Measurements from ENCODE around the gene SGSM1. TPM values are rescaled to one million over a fixed set of nuclear protein-coding genes. Genes with fewer than 3 reads are reported as not detected.

SGSM1 gene
- total and polyA plus RNA-seq, 9 of the 15 experiments (the other 6 are each of a cell fraction or from before 2014, with no cell fraction given), result not detected

DNA sequence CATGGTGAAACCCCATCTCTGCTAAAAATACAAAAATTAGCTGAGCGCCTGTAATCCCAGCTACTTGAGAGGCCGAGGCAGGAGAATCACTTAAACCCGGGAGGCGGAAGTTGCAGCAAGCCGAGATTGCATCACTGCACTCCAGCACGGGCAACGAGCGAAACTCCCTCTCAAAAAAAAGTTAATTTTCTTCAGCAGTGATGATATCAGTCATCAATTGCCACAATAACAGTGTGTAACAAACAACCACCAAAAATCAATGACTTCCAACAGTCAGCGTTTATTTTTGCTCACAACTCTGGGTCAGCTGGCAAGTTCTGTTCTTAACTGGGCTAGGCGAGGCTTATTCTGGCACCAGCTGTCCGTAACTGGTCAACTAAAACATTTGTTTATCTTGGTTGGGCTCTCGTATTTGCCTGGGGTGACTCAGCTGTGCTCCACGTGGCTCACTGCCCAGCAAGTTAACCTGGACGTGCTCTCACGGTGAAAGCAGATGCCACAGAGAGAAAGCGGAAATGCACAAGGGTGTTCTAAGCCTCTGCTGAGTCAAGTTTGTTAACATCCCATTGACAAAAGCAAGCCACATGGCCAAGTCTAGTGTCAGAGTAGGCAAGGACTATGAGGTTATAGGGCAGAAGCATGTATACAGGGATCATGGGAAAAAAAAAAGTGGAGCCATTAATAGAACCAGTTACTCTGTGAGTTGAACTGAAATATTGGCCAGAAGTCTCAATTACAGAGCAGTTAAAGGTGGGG is 88.4 kb downstream of the SGSM1 start (continued):
- no peak for TF ChIP-seq NFE2L1 (tag; IDR thresholded peaks at IDR 0.05; ENCODE audit: borderline replicate concordance, low read depth)
- 0 out of 2 replicates have a peak, but pooled peaks have one; percentile 29 for TF ChIP-seq EP400 (IDR thresholded peaks at IDR 0.05)
- TF ChIP-seq, protein P1, sequence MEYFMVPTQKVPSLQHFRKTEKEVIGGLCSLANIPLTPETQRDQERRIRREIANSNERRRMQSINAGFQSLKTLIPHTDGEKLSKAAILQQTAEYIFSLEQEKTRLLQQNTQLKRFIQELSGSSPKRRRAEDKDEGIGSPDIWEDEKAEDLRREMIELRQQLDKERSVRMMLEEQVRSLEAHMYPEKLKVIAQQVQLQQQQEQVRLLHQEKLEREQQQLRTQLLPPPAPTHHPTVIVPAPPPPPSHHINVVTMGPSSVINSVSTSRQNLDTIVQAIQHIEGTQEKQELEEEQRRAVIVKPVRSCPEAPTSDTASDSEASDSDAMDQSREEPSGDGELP (CRISPR knock-in tag; IDR thresholded peaks at IDR 0.05; ENCODE audit: borderline replicate concordance), result peak; percentile 52; the same call in 1 of the 2 replicates
- peak; percentile 75 for TF ChIP-seq L3MBTL2 (IDR thresholded peaks at IDR 0.05)
- TF ChIP-seq, protein P2, sequence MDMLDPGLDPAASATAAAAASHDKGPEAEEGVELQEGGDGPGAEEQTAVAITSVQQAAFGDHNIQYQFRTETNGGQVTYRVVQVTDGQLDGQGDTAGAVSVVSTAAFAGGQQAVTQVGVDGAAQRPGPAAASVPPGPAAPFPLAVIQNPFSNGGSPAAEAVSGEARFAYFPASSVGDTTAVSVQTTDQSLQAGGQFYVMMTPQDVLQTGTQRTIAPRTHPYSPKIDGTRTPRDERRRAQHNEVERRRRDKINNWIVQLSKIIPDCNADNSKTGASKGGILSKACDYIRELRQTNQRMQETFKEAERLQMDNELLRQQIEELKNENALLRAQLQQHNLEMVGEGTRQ (CRISPR knock-in tag; IDR thresholded peaks at IDR 0.05), result peak; percentile 32; the same call in 1 of the 2 replicates
- TF ChIP-seq, protein P3, sequence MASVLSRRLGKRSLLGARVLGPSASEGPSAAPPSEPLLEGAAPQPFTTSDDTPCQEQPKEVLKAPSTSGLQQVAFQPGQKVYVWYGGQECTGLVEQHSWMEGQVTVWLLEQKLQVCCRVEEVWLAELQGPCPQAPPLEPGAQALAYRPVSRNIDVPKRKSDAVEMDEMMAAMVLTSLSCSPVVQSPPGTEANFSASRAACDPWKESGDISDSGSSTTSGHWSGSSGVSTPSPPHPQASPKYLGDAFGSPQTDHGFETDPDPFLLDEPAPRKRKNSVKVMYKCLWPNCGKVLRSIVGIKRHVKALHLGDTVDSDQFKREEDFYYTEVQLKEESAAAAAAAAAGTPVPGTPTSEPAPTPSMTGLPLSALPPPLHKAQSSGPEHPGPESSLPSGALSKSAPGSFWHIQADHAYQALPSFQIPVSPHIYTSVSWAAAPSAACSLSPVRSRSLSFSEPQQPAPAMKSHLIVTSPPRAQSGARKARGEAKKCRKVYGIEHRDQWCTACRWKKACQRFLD (CRISPR knock-in tag; IDR thresholded peaks at IDR 0.05), result no peak
- peak; percentile 21; the same call in 1 of the 2 replicates for TF ChIP-seq CREM (IDR thresholded peaks at IDR 0.05; ENCODE audit: low read depth)
- TF ChIP-seq HMG20A (CRISPR knock-in tag; conservative IDR thresholded peaks at IDR 0.05), result no peak
- no peak for TF ChIP-seq HMG20B (CRISPR knock-in tag; IDR thresholded peaks at IDR 0.05)
- TF ChIP-seq EHMT2 (IDR thresholded peaks at IDR 0.05), result no peak
- TF ChIP-seq ZEB2 (IDR thresholded peaks at IDR 0.05), result no peak
- TF ChIP-seq, protein P4, sequence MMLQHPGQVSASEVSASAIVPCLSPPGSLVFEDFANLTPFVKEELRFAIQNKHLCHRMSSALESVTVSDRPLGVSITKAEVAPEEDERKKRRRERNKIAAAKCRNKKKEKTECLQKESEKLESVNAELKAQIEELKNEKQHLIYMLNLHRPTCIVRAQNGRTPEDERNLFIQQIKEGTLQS (IDR thresholded peaks at IDR 0.05), result peak; percentile 74
- TF ChIP-seq, protein P4 (CRISPR knock-in tag; conservative IDR thresholded peaks at IDR 0.05), result no peak
- TF ChIP-seq CEBPB (tag; IDR thresholded peaks at IDR 0.05), result peak; percentile 74
- TF ChIP-seq ZNF561 (CRISPR knock-in tag; conservative IDR thresholded peaks at IDR 0.05), result no peak
- no peak for TF ChIP-seq BCL6 (CRISPR knock-in tag; IDR thresholded peaks at IDR 0.05)
